ENCODE results near the gene LRRC70.

DNA sequence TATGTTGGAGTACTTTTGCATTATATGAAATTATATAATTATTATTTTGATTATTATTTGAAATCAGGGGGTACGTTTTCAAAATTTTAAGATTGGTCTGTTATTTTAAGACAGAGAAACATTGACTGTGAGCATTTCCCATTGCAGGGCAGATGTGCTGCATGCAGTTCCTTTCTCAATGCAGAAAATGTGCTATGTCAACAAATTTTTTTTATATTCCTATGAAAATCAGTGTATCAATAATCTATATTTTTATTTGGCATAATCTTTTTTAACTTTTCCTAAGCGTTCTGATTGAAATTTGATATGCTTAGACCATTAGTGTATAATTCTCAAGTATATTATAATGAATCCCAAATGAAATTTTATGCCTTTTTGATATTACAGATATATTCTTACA lies 41.8 kb upstream of the LRRC70 start:
- TF ChIP-seq, protein P1, sequence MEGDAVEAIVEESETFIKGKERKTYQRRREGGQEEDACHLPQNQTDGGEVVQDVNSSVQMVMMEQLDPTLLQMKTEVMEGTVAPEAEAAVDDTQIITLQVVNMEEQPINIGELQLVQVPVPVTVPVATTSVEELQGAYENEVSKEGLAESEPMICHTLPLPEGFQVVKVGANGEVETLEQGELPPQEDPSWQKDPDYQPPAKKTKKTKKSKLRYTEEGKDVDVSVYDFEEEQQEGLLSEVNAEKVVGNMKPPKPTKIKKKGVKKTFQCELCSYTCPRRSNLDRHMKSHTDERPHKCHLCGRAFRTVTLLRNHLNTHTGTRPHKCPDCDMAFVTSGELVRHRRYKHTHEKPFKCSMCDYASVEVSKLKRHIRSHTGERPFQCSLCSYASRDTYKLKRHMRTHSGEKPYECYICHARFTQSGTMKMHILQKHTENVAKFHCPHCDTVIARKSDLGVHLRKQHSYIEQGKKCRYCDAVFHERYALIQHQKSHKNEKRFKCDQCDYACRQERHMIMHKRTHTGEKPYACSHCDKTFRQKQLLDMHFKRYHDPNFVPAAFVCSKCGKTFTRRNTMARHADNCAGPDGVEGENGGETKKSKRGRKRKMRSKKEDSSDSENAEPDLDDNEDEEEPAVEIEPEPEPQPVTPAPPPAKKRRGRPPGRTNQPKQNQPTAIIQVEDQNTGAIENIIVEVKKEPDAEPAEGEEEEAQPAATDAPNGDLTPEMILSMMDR (IDR thresholded peaks at IDR 0.05), result no peak
- TF ChIP-seq POLR2AphosphoS5 (IDR thresholded peaks at IDR 0.05) (no peak), POLR2A (IDR thresholded peaks at IDR 0.05) (no peak)
